Measurements from ENCODE around the gene GPBP1. TPM values are rescaled to one million over a fixed set of nuclear protein-coding genes. Genes with fewer than 3 reads are reported as not detected.

GPBP1 gene
- total RNA-seq, 1 donor from 2014 or later: 142 TPM

DNA sequence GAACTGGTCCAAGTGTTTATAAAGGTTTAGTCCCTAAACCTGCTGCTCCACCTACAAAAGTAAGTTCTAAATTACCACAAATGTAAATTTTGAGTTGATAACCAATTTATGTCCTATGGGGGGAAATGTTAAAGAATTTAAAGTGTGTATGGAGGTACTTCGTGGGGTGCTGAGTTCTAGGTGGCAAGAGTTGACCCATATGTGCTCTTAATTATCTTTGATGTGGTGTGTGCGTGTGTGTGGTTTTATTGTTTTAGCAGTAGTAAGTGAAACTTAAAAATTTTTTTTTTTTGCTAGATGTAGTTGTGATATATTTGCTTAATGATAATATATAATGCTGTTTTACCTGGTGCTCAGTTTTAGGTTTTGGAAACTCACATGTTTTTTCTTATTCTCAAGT lies 72.6 kb downstream of the GPBP1 start:
- Mint-ChIP-seq H3K4me3 (no peak overlapping the region), H3K4me1 (peaks cover 5% of the 10 kb centered on the region)
- POLR2A ChIA-PET: no interaction called here

GRCh38 chr5:57247765-57248164 lies 73.9 kb downstream of the GPBP1 start:
- no peak overlapping the region for H3K4me3 Mint-ChIP-seq
- peaks cover 78% of the 10 kb centered on the region for H3K36me3 Mint-ChIP-seq (ENCODE audit: low read depth)
- ChIA-PET POLR2A (no interaction called here), CTCF (no interaction called here)
- intact Hi-C loops (cut with micrococcal nuclease): no loop called here
- H3K27me3 Mint-ChIP-seq: no peaks in the 10 kb centered on the region
- no peak overlapping the region for H3K27ac Mint-ChIP-seq
- H3K9me3 Mint-ChIP-seq: no peaks in the 10 kb centered on the region
- no peak for DNase-seq
- no peak for ATAC-seq (ENCODE audit: low read depth)
- no peak for TF ChIP-seq CTCF (IDR thresholded peaks at IDR 0.05)
- H3K4me1 Mint-ChIP-seq: peaks cover 5% of the 10 kb centered on the region

More for the DNA sequence above, 72.6 kb downstream of the GPBP1 start:
- H3K27ac Mint-ChIP-seq: no peak overlapping the region
- H3K36me3 Mint-ChIP-seq (ENCODE audit: low read depth): peaks cover 74% of the 10 kb centered on the region
- no peak for DNase-seq
- intact Hi-C loops (cut with micrococcal nuclease): no loop called here
- CTCF ChIA-PET: no interaction called here
- no peaks in the 10 kb centered on the region for H3K27me3 Mint-ChIP-seq
- no peaks in the 10 kb centered on the region for H3K9me3 Mint-ChIP-seq
- ATAC-seq (ENCODE audit: low read depth): no peak
- no peak for TF ChIP-seq CTCF (IDR thresholded peaks at IDR 0.05)

DNA sequence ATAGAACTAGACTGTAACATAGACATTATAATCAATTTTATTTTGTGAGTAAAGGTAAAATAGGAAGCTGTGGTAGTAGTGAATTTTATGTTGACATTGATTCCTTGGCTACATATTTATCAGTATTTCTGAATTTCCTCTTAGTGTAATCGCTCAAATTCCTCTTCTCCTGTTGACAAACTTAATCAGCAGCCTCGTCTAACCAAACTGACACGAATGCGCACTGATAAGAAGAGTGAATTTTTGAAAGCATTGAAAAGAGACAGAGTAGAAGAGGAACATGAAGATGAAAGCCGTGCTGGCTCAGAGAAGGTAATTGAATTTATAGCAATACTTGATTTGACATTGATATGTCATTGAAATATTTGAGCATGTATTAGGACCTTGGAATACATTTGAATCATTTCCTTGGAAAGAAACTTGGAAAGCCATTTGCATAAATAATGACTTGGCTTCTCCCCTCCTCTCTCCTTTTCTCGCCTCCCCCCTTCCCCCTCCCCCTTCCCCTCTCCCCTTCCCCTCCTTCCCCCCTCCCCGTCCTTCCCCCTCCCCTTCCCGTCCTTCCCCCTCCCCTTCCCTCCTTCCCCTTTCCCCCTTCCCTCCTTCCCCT lies 75.5 kb downstream of the GPBP1 start:
- CTCF ChIA-PET: no interaction called here
- ATAC-seq (ENCODE audit: low read depth) (no peak), DNase-seq (no peak)
- Mint-ChIP-seq H3K36me3 (ENCODE audit: low read depth) (peaks cover 81% of the 10 kb centered on the region), H3K4me3 (no peak overlapping the region), H3K27ac (no peak overlapping the region), H3K9me3 (no peaks in the 10 kb centered on the region), H3K4me1 (peaks cover 3% of the 10 kb centered on the region), H3K27me3 (no peaks in the 10 kb centered on the region)
- intact Hi-C loops (cut with micrococcal nuclease): no loop called here
- POLR2A ChIA-PET: no interaction called here
- no peak for TF ChIP-seq CTCF (IDR thresholded peaks at IDR 0.05)

DNA sequence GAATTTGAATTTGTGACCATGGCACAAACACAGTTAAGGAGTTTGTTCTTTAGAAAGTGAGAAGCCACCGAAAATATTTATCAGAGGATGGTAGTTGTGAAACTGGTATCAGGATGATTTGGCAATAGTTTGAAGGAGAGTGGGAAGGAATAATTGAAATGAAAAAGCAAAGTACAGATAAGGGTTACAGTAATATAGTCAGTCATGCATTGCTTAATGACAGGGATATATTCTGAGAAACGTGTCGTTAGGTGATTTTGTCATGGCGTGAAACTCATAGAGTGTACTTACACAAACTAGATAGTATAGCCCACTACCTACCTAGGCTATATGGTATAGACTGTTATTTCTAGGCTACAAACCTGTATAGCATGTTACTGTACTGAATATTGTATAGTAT lies 84.2 kb downstream of the GPBP1 start:
- Mint-ChIP-seq H3K27ac (no peak overlapping the region), H3K4me1 (no peaks in the 10 kb centered on the region), H3K36me3 (ENCODE audit: low read depth) (peaks cover 89% of the 10 kb centered on the region), H3K9me3 (no peaks in the 10 kb centered on the region), H3K4me3 (no peak overlapping the region), H3K27me3 (no peaks in the 10 kb centered on the region)
- ChIA-PET CTCF (no interaction called here), POLR2A (no interaction called here)
- intact Hi-C loops (cut with micrococcal nuclease): no loop called here
- ATAC-seq (ENCODE audit: low read depth) (no peak), DNase-seq (no peak)
- no peak for TF ChIP-seq CTCF (IDR thresholded peaks at IDR 0.05)

- no peaks in the 10 kb centered on the region for H3K4me1 Mint-ChIP-seq
- ATAC-seq (ENCODE audit: low read depth) (no peak), DNase-seq (no peak)
- H3K4me3 Mint-ChIP-seq: no peak overlapping the region
- H3K27me3 Mint-ChIP-seq: no peaks in the 10 kb centered on the region
- peaks cover 91% of the 10 kb centered on the region for H3K36me3 Mint-ChIP-seq (ENCODE audit: low read depth)
- POLR2A ChIA-PET: no interaction called here
- intact Hi-C loops (cut with micrococcal nuclease): no loop called here
- CTCF ChIA-PET: no interaction called here
- no peak for TF ChIP-seq CTCF (IDR thresholded peaks at IDR 0.05)
- H3K9me3 Mint-ChIP-seq: no peaks in the 10 kb centered on the region
- H3K27ac Mint-ChIP-seq: no peak overlapping the region
Measured at GRCh38 chr5:57258943-57259342, 85.1 kb downstream of the GPBP1 start.
